Heart left ventricle (tissue), 16 donors: ENCODE measurements around the gene FBXO39. TPM values are rescaled to one million over a fixed set of nuclear protein-coding genes. Genes with fewer than 3 reads are reported as not detected.

Source experiments
- ATAC-seq, 4 donors: fragments of 200-7000 bp; cut with Tn5 transposase; one replicate each; pipeline ENCODE4 v1.9.1; 2020 to 2022; ENCODE audit warnings: moderate library complexity in 4 of 4, mild to moderate bottlenecking in 3 of 4, moderate number of reproducible peaks in 1 of 4
- DNase-seq, 5 donors: peaks; one replicate each; pipeline ENCODE4 v3.0.0-alpha.2; 2020
- H3K27ac ChIP-seq, 12 donors: fragments of 200-600 bp; sonication (generic) in 4 of 12; one replicate each; pipeline versions ENCODE4 v1.5.0 to v1.8.0; 2016 to 2022; ENCODE audit warnings: mild to moderate bottlenecking in 2 of 12
- H3K27me3 ChIP-seq, 9 donors: fragments of 200-600 bp; sonication (generic) in 2 of 9; one replicate each; pipeline versions ENCODE4 v1.5.1 to v1.8.0; 2016 to 2022; ENCODE audit warnings: mild to moderate bottlenecking in 3 of 9
- H3K36me3 ChIP-seq, 9 donors: fragments of 200-600 bp; sonication (generic) in 2 of 9; one replicate each; pipeline versions ENCODE4 v1.5.0 to v1.8.0; 2018 to 2022; ENCODE audit warnings: mild to moderate bottlenecking in 2 of 9
- H3K4me1 ChIP-seq, 12 donors: fragments of 200-600 bp; sonication (generic) in 4 of 12; one replicate each; pipeline versions ENCODE4 v1.5.0 to v1.8.0; 2016 to 2022; ENCODE audit warnings: mild to moderate bottlenecking in 3 of 12
- H3K4me3 ChIP-seq, 12 donors: fragments of 200-600 bp; sonication (generic) in 4 of 12; one replicate each; pipeline versions ENCODE4 v1.5.0 to v1.8.0; 2017 to 2022; ENCODE audit warnings: mild to moderate bottlenecking in 9 of 12, moderate library complexity in 4 of 12
- H3K9me3 ChIP-seq, 12 donors: fragments of 200-600 bp; sonication (generic) in 4 of 12; one replicate each; pipeline versions ENCODE4 v1.5.0 to v1.8.0; 2016 to 2022; ENCODE audit warnings: mild to moderate bottlenecking in 1 of 12
- POLR2A ChIP-seq, 2 donors: fragments of 450-650 bp; IDR thresholded peaks; one replicate each; pipeline ENCODE4 v1.6.1; 2017; ENCODE audit warnings: antibody characterized with exemption in 2 of 2, mild to moderate bottlenecking in 2 of 2, moderate library complexity in 2 of 2
- WGBS, 4 donors: extraction: QIAGEN DNeasy Blood & Tissue Kit in 2 of 4; methylation state at CpG; one replicate each; pipeline versions ENCODE4 v1.1.5 to v1.1.7; 2013 to 2018; 5-methylcytosine and 5-hydroxymethylcytosine counted together
- intact Hi-C, 10 donors: fragments of 100-400 bp; cut with DNase I; formaldehyde crosslinking; loops; one replicate each; pipeline versions ENCODE4 v1.11.1 to v1.14.2; 2022
- polyA plus RNA-seq, 2 donors: library from polyadenylated mRNA; stranded (reverse); fragments of 200-250 nt; gene quantifications; one replicate each; pipeline ENCODE4 v1.2.3, GENCODE V29; 2013
- total RNA-seq, 9 donors: library from RNA; depleted of rRNA in 2 of 9; stranded (reverse); fragments of >200 nt in 2 of 9; fragmentation: NEBNext Ultra II Directional in 3 of 9; extraction: Animal tissue kit (Norgen Biotek cat#: 25700) in 3 of 9; gene quantifications; one replicate each; pipeline versions ENCODE4 v1.1.0 to v1.2.4, GENCODE V29; 2016 to 2023
- TF ChIP-seq, protein P1 (sequence below), 12 donors: fragments of 200-600 bp; sonication (generic) in 4 of 12; IDR thresholded peaks; one replicate each; pipeline versions ENCODE4 v1.5.0 to v1.8.0; 2018 to 2022; ENCODE audit warnings: antibody characterized with exemption in 12 of 12, mild to moderate bottlenecking in 5 of 12
- donor health status: ischemic (EF 13 %, LVEDD 7.1; RV severe dilation, severe dysfunction).
- donor health status: healthy with polysubstance abuse.
- donor health status: DM: no; HTN: yes; CAD: no.
- donor health status: DM: no; HTN: no; CAD: no.
- donor health status: ischemic (EF 25% LVEDD 6.9; RV normal size, moderate dysfunction).
- donor health status: ischemic (EF 25% LVEDD 5.7; RV mildly dilated, moderate dysfunction).
- donor health status: healthy.
- donor health status: DM: yes; HTN: yes; CAD: no.
- donor health status: ischemic (EF 35%, LVEDD 5.7; RV mildly dilated, moderate dysfunction).
- donor health status: nonischemic (EF 11% LVEDD 7.7; RV severe dilation, severe dysfunction).
- donor health status: DM: yes; HTN: yes; CAD: no.
- donor health status: PGD.
- donor health status: ischemic (EF 29% LVEDD 5.4; RV normal size, mild dysfunction).
- donor health status: nonischemic (EF 23%, LVEDD 6.1; RV moderate dilation, normal function).

The FBXO39 gene
- total and polyA plus RNA-seq, 11 donors, result 0.14 to 0.20 (median 0.19) TPM; not detected in 7

DNA sequence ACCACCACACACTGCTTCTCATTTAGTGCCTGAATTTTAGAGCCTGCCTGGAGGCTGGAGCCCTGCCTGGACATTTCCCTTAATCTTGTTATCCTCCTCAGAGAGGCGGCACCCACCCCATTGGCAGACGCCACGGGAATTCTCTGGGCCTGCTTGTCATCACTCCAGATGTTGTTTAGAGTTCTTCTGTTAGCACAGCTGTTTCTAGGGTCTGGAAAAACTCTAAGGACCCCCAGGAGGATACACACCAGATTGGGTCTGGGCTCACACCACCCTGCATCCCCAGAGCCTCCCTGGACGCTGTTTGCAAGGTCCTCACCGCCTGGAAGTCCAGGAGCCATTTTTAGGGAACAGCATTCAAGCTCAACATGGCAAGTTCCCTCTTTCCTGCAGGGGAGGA is 20.7 kb upstream of the FBXO39 start:
- peaks cover 0 to 24% (median 16%) of the 10 kb centered on the region in 9 donors for H3K36me3 ChIP-seq
- ATAC-seq, result peak; percentile 10 to 60 (median 48)
- TF ChIP-seq POLR2A (IDR thresholded peaks at IDR 0.05), result no peak
- TF ChIP-seq, protein P1, sequence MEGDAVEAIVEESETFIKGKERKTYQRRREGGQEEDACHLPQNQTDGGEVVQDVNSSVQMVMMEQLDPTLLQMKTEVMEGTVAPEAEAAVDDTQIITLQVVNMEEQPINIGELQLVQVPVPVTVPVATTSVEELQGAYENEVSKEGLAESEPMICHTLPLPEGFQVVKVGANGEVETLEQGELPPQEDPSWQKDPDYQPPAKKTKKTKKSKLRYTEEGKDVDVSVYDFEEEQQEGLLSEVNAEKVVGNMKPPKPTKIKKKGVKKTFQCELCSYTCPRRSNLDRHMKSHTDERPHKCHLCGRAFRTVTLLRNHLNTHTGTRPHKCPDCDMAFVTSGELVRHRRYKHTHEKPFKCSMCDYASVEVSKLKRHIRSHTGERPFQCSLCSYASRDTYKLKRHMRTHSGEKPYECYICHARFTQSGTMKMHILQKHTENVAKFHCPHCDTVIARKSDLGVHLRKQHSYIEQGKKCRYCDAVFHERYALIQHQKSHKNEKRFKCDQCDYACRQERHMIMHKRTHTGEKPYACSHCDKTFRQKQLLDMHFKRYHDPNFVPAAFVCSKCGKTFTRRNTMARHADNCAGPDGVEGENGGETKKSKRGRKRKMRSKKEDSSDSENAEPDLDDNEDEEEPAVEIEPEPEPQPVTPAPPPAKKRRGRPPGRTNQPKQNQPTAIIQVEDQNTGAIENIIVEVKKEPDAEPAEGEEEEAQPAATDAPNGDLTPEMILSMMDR (IDR thresholded peaks at IDR 0.05), result no peak
- H3K27me3 ChIP-seq, result no peaks in the 10 kb centered on the region
- no peaks in the 10 kb centered on the region for H3K9me3 ChIP-seq
- peaks cover 0 to 69% (median 40%) of the 10 kb centered on the region in 12 donors for H3K4me1 ChIP-seq
- peak overlapping the region; percentile 48 to 91 (median 62) for H3K4me3 ChIP-seq
- 17 to 39% (median 23%) methylated on average over 5 of the region's 5 CpGs for WGBS, 4 donors
- H3K27ac ChIP-seq, result peak overlapping the region; percentile 84 to 97 (median 92)
- intact Hi-C loops, result loop anchor here in 5 of 10 donors (5.0 to 10.0 kb wide), 7 partner anchors 43 to 270 kb away; partner anchors contain the start of genes RNASEK (in 2 of the 5), SLC13A5 (in 2 of the 5), BCL6B (in 1 of the 5) and TEKT1 (in 1 of the 5)
- peak; percentile 68 to 84 (median 72) for DNase-seq

DNA sequence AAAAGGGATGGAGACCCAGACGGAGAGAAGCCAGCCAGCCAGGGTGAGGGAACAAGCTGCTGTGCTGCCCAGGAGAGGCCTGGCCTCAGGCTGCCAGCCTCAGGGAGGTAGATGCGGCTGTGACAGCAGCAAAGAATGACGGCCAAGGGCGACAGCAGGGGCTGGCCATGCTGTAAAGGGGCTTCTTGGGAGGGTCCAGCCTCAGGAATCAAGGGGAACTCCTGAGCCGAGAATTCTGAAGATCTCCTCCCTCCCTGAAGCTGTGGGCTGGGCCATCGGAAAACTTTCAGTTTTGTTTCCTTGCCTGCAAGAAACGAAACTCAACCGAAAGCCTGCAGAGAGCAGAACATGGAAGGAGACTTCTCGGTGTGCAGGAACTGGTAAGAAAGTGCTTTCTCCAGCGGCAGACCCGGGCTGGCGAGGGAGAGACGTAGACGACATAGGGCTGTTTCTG is 20.3 kb upstream of the FBXO39 start, which contains the start of gene XAF1:
Gene XAF1 (plus strand): TSS at position 316 of the 454 bp plus-strand sequence. CDS start 33 bp downstream, at position 349.
- ATAC-seq, result peak; percentile 30 to 55 (median 40)
- peak; percentile 43 to 71 (median 58) for DNase-seq
- Histone ChIP-seq H3K4me1 (peaks cover 0 to 66% (median 40%) of the 10 kb centered on the region in 12 donors), H3K27ac (peak within 1 kb of the TSS; percentile 84 to 97 (median 92)), H3K27me3 (no peaks in the 10 kb centered on the region), H3K4me3 (peak within 1 kb of the TSS; percentile 48 to 91 (median 62)), H3K36me3 (peaks cover 0 to 28% (median 20%) of the 10 kb centered on the region in 9 donors), H3K9me3 (no peaks in the 10 kb centered on the region)
- 18 to 29% (median 22%) methylated on average over 14 of the region's 14 CpGs for WGBS, 4 donors
- no peak for TF ChIP-seq POLR2A (IDR thresholded peaks at IDR 0.05)
- TF ChIP-seq, protein P1 (IDR thresholded peaks at IDR 0.05), result no peak
- intact Hi-C loops, result loop anchor here in 5 of 10 donors (5.0 to 10.0 kb wide), 7 partner anchors 43 to 269 kb away; partner anchors contain the start of genes RNASEK (in 2 of the 5), SLC13A5 (in 2 of the 5), BCL6B (in 1 of the 5) and TEKT1 (in 1 of the 5)

DNA sequence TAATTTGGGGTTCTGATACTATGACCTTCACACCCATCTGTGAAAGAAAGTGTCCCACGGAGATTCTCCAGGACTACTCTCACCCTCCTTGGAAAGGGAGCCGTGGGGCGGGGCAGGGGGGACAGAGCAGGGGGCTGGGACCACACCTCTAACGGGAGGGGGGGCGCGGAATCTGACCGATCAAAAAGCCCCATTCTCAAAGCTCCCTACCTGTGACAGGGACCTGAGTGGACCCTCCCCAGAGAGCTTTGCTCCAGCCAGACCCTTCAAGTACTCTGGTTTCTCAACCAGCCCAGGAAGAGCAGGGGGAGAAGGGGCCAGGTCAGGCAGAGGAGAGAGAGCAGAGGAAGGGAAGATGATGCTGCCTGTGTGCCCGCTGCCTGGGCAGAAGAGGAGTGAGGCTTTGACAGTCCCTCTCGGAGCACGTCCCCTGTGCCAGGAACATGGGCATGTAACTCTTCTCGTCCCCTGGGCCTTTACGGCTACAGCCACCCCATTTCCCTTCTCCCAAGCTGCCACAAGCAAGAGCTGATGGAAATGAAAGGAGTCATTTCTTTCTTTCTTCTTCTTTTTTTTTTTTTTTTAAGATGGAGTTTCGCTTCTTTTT is 19.5 kb upstream of the FBXO39 start:
- no peaks in the 10 kb centered on the region for H3K27me3 ChIP-seq
- peak overlapping the region; percentile 48 to 91 (median 62) for H3K4me3 ChIP-seq
- ATAC-seq (no peak), DNase-seq (no peak)
- peaks cover 0 to 58% (median 40%) of the 10 kb centered on the region in 12 donors for H3K4me1 ChIP-seq
- no peaks in the 10 kb centered on the region for H3K9me3 ChIP-seq
- intact Hi-C loops, result loop anchor here in 5 of 10 donors (5.0 to 10.0 kb wide), 7 partner anchors 44 to 268 kb away; partner anchors contain the start of genes RNASEK (in 2 of the 5), SLC13A5 (in 2 of the 5), BCL6B (in 1 of the 5) and TEKT1 (in 1 of the 5)
- H3K27ac ChIP-seq, result peak overlapping the region; percentile 84 to 97 (median 92)
- 46 to 55% (median 52%) methylated on average over 13 of the region's 13 CpGs for WGBS, 4 donors
- TF ChIP-seq, protein P1 (IDR thresholded peaks at IDR 0.05), result no peak
- no peak for TF ChIP-seq POLR2A (IDR thresholded peaks at IDR 0.05)
- peaks cover 0 to 36% (median 28%) of the 10 kb centered on the region in 9 donors for H3K36me3 ChIP-seq

DNA sequence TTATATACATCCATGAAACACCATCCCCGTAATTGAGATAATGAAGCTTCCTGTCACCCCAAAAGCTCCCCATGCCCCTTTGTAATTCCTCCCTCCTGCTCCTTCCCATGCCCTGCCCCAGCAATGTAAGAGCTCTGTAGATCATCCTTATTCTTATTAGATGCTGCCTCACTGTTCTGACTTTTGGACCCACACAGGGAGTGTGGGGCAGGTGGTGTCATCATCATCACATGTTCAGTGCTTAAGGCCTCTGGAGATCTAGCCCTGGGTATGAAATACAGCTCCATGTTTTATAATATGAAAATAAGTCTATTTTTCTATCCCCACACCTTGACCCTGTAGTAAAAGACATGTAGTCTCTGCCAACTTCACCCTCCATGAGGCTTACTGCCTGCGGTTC is 18.3 kb upstream of the FBXO39 start:
- Histone ChIP-seq H3K27ac (peak overlapping the region in 5 of 12 donors; percentile 86 to 97 (median 94)), H3K4me1 (peaks cover 0 to 46% (median 29%) of the 10 kb centered on the region in 12 donors), H3K36me3 (peaks cover 0 to 48% (median 40%) of the 10 kb centered on the region in 9 donors), H3K27me3 (no peaks in the 10 kb centered on the region), H3K4me3 (peak overlapping the region in 9 of 12 donors; percentile 48 to 91 (median 67)), H3K9me3 (no peaks in the 10 kb centered on the region)
- ATAC-seq (no peak), DNase-seq (no peak)
- WGBS, 4 donors, result 85 to 88% (median 86%) methylated on average over 2 of the region's 2 CpGs
- TF ChIP-seq POLR2A (IDR thresholded peaks at IDR 0.05), result no peak
- TF ChIP-seq, protein P1 (IDR thresholded peaks at IDR 0.05), result no peak
- intact Hi-C loops, result loop anchor here in 5 of 10 donors (5.0 to 10.0 kb wide), 7 partner anchors 45 to 267 kb away; partner anchors contain the start of genes RNASEK (in 2 of the 5), SLC13A5 (in 2 of the 5), BCL6B (in 1 of the 5) and TEKT1 (in 1 of the 5)
